Measurements from ENCODE around the gene EFHD2. TPM values are rescaled to one million over a fixed set of nuclear protein-coding genes. Genes with fewer than 3 reads are reported as not detected.
"Not testable (repeated sequence)": the region's sequence is repeated elsewhere in the genome, so short reads cannot be mapped to it uniquely, and the experiment has no call there.

Gene EFHD2
- polyA plus RNA-seq, 1 donor, result 9.2 TPM

- no peak for DNase-seq
Measured at GRCh38 chr1:15410884-15411245, 1.2 kb downstream of the EFHD2 start.

DNA sequence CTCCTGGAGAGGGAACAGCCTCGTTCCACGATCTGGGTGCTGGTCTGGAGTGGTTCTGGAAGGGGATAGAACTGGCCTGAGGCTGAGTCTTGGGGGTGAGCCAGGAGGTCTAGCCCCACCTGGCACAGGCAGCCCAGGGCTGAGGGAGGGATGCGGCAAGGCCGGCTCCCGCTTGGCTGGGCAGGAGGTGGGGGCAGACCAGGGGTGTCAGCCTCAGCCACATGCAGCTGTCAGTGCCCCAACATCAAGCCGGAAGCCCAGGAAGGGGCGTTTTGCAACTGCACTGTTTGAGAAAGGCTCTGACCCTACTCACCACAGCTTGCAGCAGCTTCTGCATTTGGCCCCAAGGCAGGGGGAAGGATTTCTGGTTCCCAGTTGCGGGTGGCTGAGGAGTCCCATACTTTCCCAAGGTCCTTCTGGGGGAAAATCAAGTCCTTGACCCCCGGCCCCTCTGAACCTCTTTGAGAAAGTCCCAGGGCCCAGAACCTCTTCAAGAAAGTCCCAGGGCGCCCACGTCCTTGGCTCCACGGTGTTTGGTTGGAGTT, 2.0 kb downstream of the EFHD2 start:
- DNase-seq, result no peak

DNA sequence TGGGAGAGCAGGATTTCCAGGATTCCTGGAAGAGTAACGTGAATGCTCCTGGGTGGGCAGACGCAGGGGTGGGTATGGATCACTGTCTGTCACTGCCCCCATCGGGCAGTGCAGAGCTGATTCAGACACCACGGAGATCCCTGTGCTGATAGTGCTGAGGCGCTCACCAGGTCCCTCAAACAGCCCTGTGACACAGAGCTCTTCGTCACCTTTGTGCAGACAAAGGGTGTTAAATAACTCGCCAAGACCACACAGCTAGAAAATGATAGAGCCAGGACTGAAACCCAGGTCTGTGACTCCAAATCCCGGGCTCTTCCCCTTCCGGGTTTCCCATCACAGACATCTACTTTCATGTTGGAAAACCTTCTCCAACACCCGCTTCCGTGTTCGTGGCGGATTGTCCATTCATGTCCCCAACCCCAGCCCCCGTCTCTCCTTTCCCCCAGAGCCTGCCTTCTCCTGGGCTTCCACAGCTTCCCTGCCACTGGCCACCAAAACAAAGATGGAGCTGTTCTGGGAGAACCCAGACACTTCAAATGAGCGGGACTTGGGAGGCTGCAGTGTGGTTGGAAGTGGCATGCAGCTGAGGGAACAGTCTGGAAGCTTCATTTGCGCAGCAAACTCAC, 2.6 kb downstream of the EFHD2 start:
- DNase-seq, result no peak

DNA sequence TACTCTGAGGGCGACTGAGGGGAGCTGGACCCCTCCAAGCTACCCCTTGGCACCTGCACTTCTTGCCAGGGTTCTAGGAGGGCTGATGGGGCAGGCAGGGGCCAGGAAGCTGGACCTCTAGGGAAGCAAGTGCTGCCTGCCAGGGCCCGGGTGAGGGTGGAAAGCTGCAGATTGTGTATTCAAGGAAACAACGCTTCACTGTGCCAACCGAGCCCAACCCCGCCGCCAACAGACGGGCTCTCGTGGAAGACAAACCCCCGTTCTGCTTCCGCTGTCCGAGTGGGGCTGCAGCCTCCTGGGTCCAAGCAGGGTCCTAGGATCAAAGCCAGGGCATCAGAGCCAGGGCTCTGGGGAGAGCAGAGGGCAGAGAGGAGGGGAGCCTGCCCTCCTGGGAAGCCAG, 3.2 kb downstream of the EFHD2 start:
- DNase-seq, result no peak

DNA sequence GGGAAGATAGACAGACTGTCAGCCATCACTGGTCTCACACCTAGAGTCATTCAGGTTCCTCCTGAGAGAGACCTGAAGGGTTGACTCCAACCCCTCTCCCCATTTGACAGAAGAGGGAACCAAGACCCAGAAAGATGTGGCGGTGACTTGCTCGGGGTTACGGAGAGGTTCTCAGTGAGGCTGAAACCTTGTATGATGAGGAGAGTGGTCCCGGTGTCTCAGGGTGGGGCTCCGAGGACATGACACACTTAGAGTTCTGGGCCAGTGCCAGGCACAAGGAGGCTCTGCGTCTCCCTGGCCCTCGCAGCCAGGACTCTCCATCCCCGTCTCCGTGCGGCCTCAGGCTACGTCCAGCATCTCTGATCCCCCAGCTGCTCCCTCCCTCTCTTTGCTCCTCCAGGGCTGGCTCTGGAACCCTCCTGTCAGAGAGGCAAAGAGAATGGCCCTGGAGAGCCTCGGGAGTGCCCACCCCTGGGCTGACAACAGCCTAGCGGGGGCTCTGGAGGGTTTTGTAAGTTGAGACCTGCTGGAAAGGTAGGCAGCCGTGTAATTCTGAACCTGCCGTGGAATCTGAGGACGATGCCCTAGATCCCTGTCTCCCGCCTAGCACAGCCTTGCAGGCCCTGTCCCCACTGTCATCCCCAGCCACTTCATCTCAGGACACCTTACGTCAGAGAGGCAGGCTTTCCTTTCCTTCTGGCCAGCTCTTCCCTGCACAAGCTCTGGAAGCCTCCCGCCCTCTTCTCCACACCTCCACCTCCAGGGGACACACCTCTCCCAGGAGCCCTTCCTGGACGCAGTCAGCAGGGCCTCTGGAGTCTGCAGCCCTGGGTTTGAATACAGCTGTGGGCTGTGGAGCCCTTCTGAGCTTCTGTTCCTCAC, 4.1 kb downstream of the EFHD2 start:
- DNase-seq, result no peak

DNA sequence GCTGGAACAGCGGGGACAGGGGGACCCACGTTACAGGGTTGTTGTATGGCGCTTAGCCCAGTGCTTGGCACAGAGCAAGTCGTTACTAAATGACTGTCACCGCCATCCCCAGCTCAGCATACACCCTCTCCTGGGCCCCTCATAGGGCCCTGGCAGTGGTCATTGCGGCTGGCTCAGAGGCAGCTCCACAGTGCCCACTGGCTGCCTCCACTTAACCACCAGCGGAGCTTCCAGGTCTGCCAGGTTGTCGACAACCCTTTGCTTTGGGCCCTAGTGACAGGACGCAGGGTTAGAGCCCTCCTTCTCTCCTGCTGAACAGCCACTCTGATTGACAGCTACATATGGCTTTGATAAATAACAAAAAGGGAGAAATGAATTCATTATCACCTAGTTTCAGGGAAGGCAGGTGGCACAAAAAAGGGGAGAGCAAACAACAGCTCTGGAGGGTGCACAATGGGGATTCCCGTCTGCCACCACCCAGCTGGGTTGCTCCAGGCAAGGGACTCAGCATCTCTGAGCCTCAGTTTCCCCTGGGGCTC, 4.8 kb downstream of the EFHD2 start:
- no peak for DNase-seq

DNA sequence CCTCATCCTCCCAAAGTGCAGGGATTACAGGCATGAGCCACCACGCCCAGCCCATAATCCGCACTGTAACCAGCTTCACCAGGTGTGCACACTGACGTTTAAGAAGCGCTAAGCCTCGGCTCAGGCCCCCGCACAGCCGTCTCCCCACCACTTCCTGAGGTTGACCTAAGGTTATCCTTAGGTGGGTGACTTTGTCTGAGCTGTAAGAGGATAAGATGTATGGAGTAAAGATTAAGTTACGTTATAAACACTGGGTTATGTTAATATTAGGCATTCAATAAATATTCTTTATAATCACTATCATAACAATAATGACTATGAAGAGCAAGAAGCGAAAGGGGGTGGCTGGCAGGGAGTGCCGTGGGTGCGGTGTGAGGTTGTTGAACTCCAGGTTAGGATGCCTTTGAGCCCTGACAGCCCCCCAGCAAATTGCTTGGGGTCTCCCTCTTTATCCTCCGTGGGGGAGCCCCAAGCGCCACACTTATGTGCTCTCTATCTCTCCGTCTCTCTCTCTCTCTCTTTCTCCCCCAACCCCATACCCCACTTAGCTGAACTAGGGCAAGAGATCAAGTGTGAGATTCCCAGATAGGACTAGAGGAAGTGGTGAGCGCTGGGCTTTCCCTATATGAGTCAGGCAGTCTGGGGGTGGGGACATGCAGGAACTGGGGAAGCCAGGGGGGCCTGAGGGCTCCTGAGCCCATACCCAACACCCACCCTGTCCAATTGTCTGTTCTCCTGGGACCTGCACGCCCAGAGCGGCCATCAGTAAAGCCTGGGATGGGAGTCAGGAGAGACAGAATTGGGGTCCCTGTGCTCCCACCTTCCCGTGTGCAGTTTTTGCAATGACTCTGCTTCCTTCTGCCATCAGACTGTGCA, 7.6 kb downstream of the EFHD2 start:
- DNase-seq, result no peak

- no peak for DNase-seq
Measured at GRCh38 chr1:15418806-15419515, 9.3 kb downstream of the EFHD2 start.

DNA sequence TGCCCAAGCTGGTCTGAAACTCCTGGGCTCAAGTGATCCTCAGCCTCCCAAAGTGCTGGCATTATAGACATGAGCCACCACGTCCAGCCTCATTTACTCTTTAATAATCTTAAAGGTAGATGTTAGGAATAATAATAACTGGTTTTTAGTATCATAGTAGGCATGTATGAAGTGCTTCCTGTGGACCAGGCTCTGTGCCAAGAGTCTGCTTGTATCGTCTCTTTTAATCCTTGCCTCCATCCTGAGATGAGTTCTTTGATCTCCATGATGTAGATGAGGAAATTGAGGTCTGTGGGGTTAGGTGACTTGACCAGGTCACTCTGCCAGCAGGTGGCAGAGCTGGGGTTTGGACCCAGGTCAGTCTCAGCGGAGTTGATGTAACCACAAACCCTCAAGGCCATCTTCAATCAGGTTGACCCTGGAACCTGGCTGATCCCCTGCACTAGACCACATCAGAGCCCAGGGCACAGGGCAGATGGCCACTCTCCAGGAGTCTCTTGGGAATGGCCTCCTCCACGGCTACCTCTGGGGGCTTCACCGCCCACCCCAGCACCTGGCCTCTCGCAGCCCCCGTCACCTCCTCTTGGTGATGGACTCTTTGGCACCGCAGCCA, 11.3 kb downstream of the EFHD2 start:
- DNase-seq, result no peak

DNA sequence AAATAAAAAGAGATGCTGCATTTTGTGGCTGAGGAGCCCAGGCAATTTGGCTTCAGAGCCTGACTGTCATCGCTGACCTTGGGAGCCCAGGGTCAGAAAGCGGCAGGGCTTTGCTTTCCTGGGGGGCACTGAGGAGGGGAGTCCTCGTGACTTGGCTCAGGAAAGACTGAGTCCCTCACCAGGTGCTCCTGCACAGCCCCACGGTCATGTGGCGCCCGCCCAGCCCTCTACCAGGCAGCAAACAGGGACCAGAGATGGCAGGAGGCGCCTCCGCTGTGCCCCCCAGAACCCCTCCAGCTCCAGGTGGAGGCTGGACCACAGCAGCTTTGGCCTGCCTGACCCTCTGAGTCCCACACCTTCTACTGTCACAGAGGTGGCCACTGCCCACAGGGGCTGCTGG, 13.2 kb downstream of the EFHD2 start:
- DNase-seq, result no peak

DNA sequence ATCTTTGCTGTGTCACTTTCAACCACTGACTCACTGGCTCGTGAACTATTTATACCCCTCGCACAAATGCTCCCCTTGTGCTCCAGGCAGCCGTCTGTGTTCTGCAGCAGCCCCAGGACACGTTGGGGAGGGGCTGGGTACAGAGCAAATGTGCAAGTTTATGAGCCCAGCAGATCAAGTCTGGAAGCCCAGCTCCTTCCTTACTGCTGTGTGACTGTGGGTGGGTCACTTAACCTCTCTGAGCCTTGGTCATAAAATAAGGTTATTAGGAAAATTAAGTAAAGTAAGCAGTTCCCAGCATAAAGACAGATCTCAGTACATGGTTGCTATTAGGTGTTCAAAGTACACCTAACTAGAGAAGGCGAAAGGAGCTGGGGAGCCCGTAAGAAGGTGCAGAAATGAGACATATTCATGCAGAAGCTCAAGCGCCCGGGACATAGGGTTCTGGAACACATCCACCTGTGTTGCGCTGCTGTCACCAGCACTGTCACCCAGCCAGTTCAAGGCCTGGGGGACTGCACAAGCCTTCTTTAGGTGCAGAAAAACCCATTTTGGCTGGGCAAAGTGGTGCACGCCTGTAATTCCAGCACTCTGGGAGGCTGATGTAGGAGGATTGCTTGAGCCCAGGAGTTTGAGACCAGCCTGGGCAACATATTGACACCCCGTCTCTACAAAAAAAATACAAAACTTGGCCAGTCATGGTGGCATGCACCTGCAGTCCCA, 13.8 kb downstream of the EFHD2 start:
- DNase-seq, result no peak

DNA sequence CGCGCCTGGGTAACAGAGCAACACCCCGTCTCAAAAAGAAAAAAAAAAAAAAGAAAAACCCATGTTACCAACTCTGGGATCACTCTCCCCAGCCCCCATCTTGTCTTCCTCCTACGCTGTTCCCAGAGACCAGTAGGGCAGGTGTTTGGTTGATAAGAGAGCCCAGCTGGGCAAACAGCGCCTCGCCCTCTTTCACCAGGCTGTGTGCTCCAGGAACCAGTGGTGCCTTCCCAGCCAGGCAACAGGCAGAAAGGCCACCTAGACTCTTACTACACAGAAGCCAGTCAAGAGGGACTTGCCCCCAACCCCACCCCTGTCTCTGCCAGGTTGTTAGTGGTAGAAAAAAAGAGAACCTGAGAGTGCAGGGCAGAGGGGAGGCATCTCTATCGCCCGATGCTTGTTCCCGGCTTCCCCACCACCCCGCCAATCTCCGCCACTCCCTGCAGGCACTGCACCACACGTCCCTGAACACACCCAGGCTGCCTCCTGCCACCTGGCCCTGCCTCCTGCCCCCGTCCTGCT, 14.5 kb downstream of the EFHD2 start:
- no peak for DNase-seq

DNA sequence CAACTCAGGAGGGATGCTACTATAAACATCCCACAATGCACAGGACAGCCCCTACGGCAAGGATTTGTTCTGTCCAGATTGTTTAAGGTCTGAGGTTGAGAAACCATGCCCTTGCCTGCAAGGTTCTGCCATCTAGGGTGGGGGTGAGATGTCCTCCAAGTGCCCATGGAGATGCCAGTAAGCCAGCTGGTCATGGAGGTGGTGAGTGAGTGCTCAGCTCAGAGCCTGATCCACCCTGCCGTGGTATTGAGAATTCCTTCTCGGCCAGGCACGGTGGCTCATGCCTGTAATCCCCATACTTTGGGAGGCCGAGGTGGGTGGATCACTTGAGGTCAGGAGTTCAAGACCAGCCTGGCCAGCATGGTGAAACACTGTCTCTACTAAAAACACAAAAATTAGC, 15.3 kb downstream of the EFHD2 start:
- no peak for DNase-seq

DNA sequence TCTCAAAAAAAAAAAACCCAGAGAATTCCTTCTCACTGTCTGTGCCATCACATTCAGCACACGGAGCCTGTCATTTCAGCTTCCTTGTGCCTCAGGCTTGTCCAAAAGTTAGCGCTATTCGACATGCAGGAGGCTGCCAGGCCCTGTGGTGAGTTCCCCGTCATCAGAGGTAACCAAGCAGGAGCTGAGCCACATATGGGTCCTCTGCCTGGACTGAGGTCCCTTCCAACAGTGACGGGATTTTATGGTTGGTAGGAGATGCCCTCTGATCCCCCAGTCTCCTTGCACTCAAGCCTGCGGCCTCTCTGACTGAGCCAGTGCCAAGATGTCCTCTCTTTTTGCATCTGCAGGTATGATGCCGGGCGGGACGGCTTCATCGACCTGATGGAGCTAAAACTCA, 15.8 kb downstream of the EFHD2 start:
- DNase-seq, result no peak

DNA sequence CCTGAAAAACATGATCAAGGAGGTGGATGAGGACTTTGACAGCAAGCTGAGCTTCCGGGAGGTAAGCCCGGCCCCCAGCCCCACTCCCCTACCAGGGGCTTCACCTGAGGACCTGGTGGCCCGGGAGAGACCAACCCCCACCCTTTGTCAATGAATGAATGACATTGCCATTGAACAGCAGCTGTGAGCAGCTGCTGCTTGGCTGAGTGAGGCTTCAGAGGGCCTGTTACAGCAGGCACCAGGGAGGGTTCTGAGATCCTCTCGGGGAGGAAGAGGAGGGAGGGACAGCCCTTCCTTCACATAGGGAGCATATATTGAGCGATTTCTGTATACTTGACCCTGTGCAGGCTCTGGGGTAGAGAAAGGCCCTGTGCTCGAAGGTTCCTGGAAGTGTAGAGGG, 16.3 kb downstream of the EFHD2 start:
- DNase-seq, result no peak

DNA sequence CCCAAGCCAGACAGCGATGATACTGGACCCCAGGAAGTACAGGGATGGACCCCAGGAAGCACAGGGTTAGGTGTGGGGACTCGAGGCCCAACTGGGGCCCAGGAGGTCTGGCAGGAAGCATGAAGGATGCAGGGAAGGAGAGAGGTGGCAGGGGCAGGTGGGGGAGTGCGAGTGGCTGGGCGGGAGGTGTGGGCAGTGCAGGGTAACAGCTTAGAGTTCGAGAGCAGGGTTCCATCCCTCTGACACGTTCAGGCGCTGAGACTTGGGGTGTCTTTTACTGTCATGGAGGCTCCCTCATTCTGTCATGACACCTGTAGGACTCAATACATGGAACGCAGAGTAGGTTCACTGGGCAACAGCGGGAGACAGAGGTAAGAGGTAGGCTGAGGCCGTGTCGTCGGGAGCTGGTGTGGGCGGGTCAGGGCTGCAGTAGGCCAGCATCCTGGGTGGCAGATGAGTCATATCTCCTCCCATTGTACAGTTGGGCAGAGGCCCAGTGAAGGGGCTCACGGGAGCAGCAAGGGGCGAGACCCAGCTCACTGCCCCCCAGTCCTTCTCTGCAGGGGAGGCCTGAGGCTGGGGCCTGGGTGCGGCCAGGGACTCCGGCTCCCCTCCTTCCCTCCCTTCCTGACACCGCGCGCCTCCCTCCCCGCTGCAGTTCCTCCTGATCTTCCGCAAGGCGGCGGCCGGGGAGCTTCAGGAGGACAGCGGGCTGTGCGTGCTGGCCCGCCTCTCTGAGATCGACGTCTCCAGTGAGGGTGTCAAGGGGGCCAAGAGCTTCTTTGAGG, 17.0 kb downstream of the EFHD2 start:
- DNase-seq, result no peak

DNA sequence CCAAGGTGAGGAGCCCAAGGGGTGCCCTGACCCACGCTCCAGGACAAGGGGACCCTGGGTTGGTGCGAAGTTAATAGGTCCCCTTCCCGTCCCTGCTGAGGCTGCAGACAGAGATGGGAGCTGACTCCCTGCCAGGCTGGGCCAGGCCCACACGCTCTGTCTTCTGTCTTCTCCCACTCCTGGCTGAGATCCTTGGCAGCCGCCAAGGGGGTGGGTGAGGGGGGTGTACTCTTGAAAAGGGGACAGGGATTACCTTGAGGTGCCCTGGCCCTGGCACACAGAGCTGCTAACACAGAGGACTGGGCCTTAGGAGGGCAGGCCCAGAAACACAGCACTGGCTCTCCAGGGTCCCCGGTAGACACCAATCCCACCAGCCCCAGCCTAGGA, 17.6 kb downstream of the EFHD2 start:
- DNase-seq, result no peak

- DNase-seq, result not testable (repeated sequence)
Measured at GRCh38 chr1:15428252-15428651, 18.6 kb downstream of the EFHD2 start.

- no peak for DNase-seq
Measured at GRCh38 chr1:15428815-15429435, 19.2 kb downstream of the EFHD2 start.

Measured in left kidney (tissue), 2 donors.